HG03565 (cell line): ENCODE measurements around the gene HSD17B10.
"Not testable (repeated sequence)": the region's sequence is repeated elsewhere in the genome, so short reads cannot be mapped to it uniquely, and the experiment has no call there.

Source experiments
- ATAC-seq: cut with Tn5 transposase; IDR thresholded peaks from one replicate; pipeline ENCODE4 v1.9.1; 2021; ENCODE audit warnings: mild to moderate bottlenecking, moderate library complexity; ENCODE audit not compliant: unreplicated experiment

The HSD17B10 gene

DNA sequence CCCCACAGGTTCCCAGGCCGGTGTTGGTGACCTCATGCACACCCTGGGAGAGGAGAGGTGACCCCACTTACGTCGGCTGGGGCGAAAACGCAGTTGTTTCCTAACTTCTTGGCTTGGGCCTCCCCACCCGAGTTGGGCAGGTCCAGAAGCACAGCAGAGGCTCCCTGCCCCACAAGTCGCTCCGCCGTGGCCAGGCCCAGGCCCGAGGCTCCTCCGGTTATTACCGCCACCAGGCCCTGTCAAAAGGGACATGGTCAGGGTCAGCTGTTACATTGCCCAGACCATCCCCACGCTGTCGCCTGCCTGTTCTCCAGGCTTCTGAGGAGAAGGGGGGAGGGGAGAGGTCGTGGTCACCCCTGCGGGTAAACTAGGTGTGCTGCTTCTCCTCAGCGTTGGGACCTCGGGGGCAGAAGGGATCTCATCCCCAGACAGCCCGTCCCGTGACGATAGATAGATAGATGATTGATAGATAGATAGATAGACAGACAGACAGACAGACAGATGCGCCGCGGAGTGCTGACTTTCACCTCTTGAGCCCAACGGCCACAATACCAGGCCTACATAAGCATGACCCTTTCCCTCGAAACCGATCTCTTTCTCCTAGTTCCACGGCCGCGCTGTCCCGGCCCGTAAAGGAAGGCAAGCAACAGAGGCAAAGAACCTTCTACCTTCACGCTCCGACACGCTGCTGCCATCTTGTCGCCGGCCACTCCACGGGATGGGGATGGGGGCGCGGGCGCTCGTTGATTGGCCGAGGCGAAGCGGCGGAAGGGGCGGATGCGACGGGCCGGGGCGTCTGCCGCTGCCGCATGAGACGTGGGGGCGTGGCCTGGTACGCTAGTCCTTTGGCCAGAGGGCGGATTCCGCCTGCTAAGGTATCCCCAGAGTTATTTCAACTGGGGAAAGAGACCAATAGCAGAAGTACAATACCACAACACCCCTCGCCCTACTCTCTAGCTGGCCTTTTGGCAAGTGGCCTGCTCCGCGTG lies at the start of gene HSD17B10:
TSS of gene HSD17B10 (minus strand) at position 720 of the 989 bp plus-strand sequence. CDS start at position 695, 25 bp downstream.
- ATAC-seq = peak; percentile 92

DNA sequence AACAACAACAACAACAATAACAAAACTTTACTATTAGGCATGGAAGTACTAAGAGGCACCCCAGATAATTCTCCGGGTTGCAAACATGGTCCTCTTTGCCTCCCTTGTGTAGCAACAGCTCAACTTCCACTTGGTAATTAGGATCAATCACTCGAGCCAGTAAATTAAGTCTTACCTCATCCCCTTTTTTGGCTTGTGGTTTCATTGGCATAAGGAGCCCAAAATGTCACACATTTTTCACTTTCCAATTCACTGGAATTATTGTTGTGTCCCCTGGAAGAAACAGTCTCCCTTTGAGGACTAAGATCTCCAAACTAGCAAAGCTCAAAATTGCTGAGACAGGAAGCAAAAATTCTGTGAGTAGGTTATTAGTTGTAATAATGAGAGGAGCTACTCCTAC lies 49.2 kb upstream of the HSD17B10 start:
- no peak for ATAC-seq

DNA sequence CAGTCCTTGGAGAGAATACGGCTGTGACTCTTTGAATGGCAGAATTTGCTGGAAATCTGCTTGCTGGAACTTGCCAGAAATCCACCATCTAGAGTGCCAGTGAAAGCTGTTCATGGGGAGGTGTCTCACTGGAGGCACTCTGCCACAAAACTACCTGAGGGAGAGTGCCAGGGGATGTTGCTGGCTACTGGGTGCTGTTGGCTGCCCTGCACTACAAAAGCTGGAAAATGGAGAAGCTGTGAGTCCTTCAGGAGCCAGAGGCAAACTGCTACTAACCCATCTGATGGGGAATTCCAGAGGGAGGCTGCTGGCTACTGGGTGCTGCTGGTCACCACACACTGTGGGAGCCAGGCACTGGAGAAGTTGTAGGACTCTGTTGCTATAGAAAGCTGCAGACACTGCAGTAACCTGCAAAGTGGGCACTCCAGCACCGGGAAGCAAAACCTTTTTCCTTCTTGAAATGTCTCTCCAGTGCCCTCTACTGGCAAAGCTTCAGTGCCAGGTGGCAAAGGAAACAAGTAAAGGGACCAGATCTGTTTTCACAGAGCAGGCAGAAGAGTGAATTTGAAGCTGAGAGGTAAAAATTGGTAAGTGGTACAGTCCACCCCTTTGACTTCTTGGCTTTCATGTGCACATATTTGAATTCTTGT lies 47.8 kb upstream of the HSD17B10 start:
- no peak for ATAC-seq

DNA sequence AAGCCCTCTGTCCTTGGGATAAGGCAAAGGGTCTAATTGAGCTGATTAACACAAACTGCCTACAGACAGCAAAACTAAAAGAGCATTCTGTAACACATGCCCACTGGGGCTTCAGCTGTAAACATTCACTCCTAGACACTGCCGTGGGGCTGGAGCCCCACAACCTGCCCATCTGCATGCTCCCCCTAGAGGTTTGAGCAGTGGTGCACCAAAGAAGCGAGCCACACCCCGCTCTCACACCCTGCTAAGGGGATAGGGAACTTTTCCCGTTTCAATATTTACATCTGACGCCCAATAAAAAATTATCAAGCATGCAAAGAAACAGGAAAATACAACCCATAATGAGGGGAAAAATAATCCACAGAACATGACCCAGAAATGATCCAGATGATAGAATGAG lies 46.9 kb upstream of the HSD17B10 start:
- ATAC-seq = no peak

DNA sequence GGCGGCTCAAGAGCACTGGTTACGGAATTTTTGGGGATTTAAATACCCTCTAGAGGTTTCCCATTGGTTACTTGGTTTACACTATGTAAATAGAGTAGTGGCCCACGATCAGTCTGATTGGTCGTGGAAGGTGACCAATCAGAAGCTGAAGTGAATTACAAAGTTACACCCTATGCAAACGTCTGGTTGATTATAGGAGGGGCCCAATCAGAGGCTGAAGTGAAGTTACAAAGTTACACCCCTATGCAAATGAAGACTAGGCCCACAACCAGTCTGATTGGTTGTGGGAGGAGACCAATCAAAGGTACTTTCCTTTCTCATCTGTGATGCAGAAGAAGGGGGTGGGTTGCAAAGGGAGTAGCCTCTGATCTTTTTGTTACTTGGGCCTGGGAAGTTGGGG lies 45.1 kb upstream of the HSD17B10 start:
- no peak for ATAC-seq

DNA sequence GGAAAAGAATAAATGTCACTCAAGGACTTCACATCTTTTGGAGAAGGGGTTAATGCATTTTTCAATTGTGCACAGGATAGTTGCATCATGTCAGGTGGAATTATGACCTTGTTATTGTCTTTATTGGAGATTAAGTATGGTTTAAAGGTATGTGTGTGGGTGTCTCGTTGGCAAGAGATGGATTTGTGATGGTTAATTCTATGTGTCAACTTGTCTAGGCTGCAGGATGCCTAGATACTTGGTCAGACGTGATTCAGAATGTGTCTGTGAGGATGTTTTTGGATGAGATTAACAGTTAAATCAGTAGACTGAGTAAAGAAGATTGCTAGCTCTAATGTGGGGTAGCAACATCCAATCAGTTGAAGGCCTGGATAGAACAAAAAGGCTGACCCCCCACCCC lies 42.2 kb upstream of the HSD17B10 start:
- ATAC-seq = no peak

DNA sequence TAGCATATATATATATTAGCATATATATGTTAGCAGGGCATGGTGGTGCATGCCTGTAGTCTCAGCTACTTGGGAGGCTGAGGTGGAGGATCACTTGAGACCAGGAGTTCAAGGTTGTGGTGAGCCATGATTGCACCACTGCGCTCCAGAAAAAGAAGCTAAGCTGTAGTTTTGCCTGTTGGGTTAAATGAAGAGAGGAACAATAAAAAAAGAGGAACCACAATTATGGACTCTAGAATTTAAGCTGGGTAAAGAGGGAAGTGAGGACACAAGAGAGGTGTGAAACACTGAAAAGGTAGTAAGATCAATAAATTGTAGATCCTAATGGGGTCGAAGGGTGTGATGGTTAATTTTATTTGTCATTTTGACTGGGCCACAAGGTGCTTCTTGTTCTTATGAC lies 40.5 kb upstream of the HSD17B10 start:
- ATAC-seq = no peak

DNA sequence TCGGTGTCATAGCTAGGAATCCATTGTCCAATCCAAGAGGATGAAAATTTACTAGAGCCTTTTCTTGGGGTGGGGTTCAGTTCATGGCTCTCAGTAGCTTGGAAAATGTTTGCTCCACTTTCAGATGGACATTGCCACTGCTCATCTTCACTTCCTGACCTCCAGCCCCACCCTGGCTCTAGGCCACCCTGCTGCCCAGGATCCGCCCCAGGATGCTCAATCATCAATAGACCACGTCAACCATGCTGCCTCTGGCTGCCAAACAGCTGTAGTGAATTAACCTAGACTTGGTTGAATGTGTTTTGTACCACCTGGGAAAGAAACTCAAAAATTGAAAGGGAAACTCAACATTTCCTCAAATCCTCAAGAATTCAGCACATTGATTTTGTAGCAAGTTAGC lies 37.2 kb upstream of the HSD17B10 start:
- no peak for ATAC-seq

DNA sequence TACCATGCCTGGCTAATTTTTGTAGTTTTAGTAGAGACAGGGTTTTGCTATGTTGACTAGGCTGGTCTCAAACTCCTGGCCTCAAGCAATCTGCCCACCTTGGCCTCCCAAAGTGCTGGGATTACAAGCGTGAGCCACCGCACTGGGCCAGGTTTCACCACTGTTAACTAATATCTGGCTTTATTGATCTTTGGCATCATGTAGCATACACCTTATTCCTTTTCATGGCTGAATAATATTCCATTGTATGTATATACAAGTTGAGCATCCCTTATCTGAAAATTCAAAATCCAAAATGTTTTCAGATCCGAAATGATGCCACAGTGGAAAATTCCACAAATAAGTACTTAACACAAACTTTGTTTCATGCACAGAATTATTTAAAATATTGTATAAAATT lies 34.5 kb upstream of the HSD17B10 start:
- not testable (repeated sequence) for ATAC-seq

DNA sequence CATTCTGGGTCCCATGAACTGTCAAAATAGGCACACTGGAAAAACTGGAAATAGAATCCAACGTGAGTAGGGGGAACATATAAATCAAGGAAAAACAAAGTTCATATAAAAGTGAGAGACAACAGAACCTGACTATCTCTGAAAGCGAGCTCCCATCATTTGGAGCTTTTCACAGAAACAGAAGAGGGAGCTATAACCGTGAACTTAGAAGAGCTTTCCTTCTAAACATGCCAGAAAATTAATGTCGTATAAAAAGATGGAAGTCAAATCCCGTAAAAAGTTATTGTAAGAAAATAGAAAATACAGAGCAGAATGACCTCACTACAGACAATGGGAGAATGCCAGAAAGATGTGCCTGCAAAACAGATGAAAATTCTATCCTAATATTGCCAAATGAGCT lies 23.9 kb upstream of the HSD17B10 start:
- no peak for ATAC-seq

DNA sequence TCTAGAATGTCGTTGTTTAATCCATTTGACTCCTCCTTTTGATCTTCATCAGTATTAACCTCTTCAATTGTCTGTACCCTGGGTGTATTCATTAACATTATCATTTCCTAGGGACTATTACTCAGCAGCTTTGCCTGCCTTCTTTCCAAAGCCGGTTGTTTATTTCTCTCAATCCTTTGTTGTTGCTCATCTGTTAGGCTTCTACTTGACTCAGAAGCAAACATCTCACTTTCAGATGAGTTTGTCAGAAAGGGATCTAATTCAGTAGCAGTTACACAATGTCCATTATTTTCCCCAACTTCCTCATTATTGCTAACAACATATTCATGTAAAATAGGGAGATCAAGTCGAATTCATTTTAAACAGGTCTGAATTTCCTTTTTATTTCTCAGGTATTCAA lies 22.1 kb upstream of the HSD17B10 start:
- ATAC-seq = no peak

DNA sequence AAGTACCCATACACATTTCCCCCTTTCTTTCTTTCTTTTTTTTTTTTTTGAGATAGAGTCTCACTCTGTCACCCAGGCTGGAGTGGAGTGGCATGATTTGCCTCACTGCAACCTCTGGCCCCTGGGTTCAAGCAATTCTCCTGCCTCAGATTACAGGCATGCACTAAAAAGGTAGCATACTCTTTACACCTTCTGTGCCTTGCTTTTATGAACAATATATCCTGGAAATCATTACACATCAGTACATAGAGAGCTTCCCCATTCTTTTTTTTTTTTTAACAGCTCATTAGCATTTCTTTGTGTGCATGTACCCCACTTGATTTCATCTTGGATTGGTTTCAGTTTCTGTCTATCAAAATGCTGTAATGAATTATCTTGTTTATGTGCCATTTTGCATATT lies 18.6 kb upstream of the HSD17B10 start:
- no peak for ATAC-seq

DNA sequence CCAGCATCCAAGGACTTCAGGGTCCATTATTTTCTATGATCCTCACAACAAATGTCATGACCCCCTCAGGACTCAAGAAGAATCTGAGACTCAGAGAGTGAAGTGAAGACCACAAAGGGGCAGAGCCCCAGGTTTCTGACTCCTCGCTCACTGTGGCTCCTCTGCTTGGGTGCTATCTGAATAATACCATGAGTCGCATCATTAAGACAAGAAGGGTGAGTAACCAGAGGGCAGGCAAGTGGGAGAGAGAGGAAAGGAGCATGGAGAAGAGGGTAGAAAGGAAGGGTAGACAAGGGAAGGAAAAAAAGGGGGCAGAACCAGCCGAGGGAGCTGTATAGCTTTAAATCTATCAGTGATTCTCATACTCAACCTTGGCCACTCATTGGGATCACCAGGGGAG lies 15.5 kb upstream of the HSD17B10 start:
- ATAC-seq = no peak

DNA sequence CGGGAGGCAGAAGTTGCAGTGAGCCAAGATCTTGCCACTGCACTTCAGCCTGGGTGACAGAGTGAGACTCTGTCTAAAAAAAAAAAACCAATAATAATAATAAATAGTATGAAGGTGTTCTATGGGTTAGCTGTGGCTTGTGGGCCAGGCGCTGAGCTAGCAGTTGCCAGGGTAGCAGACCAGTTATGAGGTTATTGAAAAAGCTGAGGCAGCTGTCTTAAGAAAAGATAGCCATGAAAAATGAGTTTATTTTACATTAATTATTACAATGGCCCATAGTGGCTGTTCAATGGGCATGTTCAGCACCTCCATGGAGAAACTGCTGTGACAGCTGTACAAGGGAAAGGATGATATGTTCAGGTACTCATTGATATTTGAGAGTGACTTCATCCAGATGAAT lies 13.3 kb upstream of the HSD17B10 start:
- no peak for ATAC-seq

DNA sequence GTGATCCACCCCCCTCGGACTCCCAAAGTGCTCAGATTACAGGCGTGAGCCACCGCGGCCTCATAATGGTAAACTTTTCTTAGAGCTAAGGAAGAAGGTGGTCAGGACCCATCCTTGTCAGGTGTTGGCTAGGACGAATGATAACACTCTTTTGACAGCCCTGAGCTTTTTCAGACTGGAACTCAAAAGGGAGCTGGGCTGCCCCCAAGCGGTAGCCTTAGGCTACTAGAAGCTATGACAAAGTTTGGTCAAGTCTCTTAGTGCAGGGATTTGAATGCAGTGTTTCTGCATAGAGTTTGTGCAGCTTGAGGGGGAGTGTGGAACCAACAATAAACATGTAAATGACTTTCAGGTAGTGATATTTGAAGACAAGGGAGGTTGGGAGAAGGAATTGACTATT lies 11.8 kb upstream of the HSD17B10 start:
- no peak for ATAC-seq

DNA sequence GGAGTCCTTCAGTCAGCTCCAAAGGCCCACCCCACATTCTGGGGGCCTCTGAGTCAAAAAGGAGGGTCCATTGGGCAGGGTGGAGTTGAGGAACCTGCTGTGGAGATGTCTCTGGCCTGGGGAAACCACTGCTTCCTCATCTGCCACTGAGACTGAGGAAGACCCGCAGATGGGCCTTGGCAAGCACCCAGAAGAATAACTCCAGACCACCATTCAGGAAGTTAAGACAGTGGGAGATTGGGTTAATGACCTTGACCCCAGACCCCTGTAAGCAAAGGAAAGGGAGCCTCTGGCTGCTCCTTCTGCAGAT lies 8.1 kb upstream of the HSD17B10 start:
- ATAC-seq = no peak

DNA sequence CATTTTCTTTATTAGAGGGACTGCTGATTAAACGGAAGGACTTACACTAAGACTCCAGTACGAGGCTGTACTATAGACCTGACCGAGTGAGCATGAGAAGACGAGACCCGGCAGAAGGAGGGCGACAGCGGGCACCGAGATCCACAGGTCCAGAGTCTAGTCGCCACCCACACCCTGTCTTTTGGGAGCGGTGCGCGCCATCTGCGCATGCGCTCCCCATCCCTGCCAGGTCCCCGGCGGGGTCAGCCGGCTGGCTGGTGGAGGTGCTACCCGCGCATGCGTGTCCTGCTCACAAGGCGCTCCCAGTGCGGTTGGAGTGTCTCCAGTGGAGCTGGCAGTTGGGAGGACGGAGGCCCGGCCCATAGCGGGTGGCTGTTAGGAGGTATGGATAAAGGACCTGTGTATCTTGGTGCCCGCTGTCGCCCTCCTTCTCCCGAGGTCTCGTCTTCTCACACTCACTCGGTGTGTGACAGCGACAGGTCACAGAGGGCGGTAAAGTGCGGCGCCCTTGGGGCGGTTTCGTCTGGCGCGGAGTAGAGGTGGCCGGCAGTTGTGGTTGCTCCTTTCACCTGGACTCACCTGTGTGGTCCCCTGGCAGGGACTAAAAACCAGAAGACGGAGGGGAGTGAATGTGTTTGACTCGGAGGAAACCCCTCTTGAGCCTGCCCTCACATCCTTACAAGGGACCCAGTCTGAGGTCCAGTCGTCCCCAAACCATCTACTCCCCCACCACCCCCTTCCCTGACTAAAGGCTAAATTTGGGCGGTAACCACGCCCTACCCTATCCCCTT lies 7.6 kb upstream of the HSD17B10 start:
- ATAC-seq = peak; percentile 73

DNA sequence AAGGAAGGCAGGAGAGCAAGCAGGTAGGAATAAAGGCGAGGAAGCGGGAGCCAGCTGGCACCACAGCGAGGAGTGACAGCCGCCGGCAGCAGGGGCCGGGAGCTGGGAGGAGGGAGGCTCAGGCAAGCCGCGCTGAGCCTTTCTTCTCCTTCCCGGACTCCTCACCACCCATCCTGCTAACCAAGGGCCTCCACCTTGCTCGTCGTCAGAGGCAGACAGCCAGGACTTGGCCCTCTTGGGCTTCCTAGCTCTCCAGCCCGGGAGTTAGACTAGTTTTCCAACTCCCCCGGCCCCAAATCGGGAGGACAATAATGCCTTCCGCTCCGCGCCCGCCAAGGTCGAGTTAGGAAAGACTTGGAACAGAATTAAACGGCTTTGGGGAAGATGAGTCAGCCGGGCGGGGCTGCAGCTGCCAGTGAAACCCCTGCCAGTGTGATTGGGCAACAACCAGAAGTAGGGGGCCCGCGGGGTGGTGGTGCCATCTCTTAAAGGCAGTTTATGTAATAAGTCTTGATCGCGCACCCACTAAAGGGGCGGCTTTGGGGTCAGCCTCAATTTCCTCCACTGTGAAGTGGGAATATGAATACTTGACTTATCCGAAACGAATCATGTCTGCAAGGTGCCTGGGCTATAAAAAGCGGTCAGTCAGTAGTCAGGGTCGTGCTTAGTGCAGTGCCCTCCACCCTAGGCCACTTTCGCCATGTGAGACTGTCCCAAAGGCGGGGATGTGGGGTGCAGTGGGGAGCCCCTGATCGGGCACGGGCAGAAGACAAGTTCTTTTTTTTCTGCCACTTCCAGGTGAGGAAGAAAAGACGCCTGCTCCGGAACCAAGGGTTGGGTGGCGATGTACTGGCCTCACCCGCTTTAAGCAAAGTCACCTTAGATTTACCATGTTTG lies 6.7 kb upstream of the HSD17B10 start:
- no peak for ATAC-seq

DNA sequence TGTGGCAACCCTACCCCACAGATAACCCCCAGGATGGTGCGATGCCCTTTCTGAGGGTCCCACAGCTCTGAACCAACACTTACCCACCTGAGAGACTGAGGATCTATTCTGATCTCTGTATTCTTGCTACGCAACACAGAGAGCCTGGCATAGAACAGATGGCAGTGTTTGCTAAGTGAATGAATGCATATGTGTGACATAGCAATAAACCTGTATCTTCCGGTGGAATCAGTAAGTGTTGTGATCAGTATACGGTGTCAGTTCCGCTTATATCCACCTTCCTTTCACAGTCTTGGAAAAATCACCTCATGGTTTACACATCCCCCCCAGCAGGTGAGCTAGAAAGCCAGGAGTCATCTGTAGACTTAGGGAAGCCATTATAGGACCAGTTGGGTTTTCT lies 5.9 kb upstream of the HSD17B10 start:
- no peak for ATAC-seq

DNA sequence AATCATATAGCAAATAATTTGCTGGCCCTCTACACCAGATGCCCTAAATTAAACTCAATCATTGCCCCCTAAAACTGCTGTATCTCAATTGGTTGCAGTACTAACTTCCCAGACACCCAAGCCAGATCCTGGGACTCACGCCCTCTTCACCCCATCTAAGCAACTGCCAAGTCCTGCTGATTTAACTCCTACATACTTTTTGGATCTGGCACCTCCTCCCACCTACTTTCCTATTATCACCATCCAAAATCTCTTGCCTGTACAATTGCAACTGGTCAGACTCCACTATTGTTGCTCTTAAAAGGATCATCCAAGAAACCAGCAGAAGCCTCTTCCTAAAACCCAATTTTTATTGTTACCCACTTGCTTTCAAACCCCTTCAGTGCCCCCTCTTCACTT lies 4.7 kb upstream of the HSD17B10 start:
- ATAC-seq = no peak
